HEK293T (cell line): Measurements from ENCODE around the gene TARDBP.

Experiments
- CTCF ChIA-PET: fragments of 350-600 bp; formaldehyde crosslinking; extraction: SDS; loops from one replicate; lab custom pipeline; 2021; ENCODE audit warnings: antibody characterized with exemption, inconsistent platforms; lab: Yijun Ruan, JAX
- POLR2A ChIA-PET: fragments of 350-600 bp; formaldehyde crosslinking; extraction: SDS; loops from one replicate; lab custom pipeline; 2020; ENCODE audit warnings: antibody characterized with exemption, inconsistent platforms; lab: Yijun Ruan, JAX
- DNase-seq: peaks from one replicate; pipeline ENCODE4 v3.0.0; 2012; ENCODE audit warnings: mixed read lengths; ENCODE audit errors: extremely low spot score
- ARNT ChIP-seq: fragments of 450-650 bp; IDR thresholded peaks from 2 replicates; pipeline ENCODE4 v1.6.1; 2017; ENCODE audit warnings: mild to moderate bottlenecking
- BHLHE40 ChIP-seq: fragments of 450-650 bp; IDR thresholded peaks from 2 replicates; pipeline ENCODE4 v1.6.1; 2016; ENCODE audit warnings: mild to moderate bottlenecking, moderate library complexity, borderline replicate concordance
- CTBP1 ChIP-seq: fragments of 450-650 bp; IDR thresholded peaks from 2 replicates; pipeline ENCODE4 v1.6.1; 2016; ENCODE audit warnings: borderline replicate concordance
- ELF4 ChIP-seq: fragments of 450-650 bp; IDR thresholded peaks from 2 replicates; pipeline ENCODE4 v1.6.1; 2017; ENCODE audit warnings: antibody characterized with exemption
- FOXA1 ChIP-seq: fragments of 450-650 bp; IDR thresholded peaks from 2 replicates; pipeline ENCODE4 v1.6.1; 2016; ENCODE audit warnings: mild to moderate bottlenecking
- FOXK2 ChIP-seq: fragments of 450-650 bp; IDR thresholded peaks from 2 replicates; pipeline ENCODE4 v1.6.1; 2016; ENCODE audit warnings: mild to moderate bottlenecking
- FOXM1 ChIP-seq: fragments of 450-650 bp; IDR thresholded peaks from 2 replicates; pipeline ENCODE4 v1.6.1; 2017; ENCODE audit warnings: mild to moderate bottlenecking, borderline replicate concordance
- HDGF ChIP-seq: fragments of 450-650 bp; IDR thresholded peaks from 2 replicates; pipeline ENCODE4 v1.6.1; 2017; ENCODE audit warnings: antibody characterized with exemption, borderline replicate concordance
- L3MBTL2 ChIP-seq: fragments of 450-650 bp; conservative IDR thresholded peaks from 2 replicates; pipeline ENCODE4 v1.6.1; 2016; ENCODE audit warnings: mild to moderate bottlenecking
- LEF1 ChIP-seq: fragments of 450-650 bp; IDR thresholded peaks from 2 replicates; pipeline ENCODE4 v1.6.1; 2017; ENCODE audit warnings: mild to moderate bottlenecking, borderline replicate concordance
- NFRKB ChIP-seq: fragments of 450-650 bp; IDR thresholded peaks from 2 replicates; pipeline ENCODE4 v1.6.1; 2016; ENCODE audit warnings: mild to moderate bottlenecking, moderate library complexity
- PKNOX1 ChIP-seq: fragments of 450-650 bp; IDR thresholded peaks from 2 replicates; pipeline ENCODE4 v1.6.1; 2016
- SP1 ChIP-seq: fragments of 450-650 bp; IDR thresholded peaks from 2 replicates; pipeline ENCODE4 v1.6.1; 2017
- SUZ12 ChIP-seq: fragments of 450-650 bp; IDR thresholded peaks from 2 replicates; pipeline ENCODE4 v1.6.1; 2016; ENCODE audit warnings: mild to moderate bottlenecking
- TARDBP ChIP-seq: fragments of 450-650 bp; IDR thresholded peaks from 2 replicates; pipeline ENCODE4 v1.6.1; 2016
- ZNF384 ChIP-seq: fragments of 450-650 bp; IDR thresholded peaks from 2 replicates; pipeline ENCODE4 v1.6.1; 2016

Gene TARDBP

DNA sequence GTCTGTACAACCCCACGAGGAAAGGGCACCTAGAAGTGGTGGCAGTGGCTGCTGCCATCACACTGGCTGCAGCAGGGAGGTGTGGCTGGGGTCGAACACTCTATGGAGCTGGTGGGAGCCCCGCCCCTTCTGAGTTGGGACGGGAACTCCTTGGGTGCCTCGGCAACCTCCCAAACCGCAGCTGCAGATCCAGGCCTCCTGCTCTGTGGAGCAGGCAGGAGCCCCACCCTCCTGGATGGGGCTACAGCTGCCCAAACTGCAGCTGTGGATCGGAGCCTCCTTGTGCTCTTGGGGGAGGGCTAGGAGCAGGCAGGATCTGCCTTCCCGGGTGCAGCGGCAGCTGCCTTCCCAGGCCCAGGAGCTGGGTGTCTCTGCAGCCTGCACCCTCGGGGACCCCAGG is 38.9 kb upstream of the TARDBP start:
- ChIA-PET CTCF (no interaction called here), POLR2A (interaction anchor here (1.0 kb wide), 1 partner anchor 40 kb away, joined by 3 read pairs; no protein-coding TSS in a partner anchor)
- DNase-seq: no peak
- no peak for TF ChIP-seq ARNT
- TF ChIP-seq FOXK2: no peak
- TF ChIP-seq TARDBP: no peak
- no peak for TF ChIP-seq LEF1
- TF ChIP-seq L3MBTL2: no peak
- TF ChIP-seq ZNF384: no peak
- TF ChIP-seq NFRKB: no peak
- no peak for TF ChIP-seq PKNOX1
- no peak for TF ChIP-seq BHLHE40
- no peak for TF ChIP-seq ELF4
- TF ChIP-seq SUZ12: no peak
- TF ChIP-seq SP1: no peak
- TF ChIP-seq CTBP1: no peak
- TF ChIP-seq FOXA1: no peak
- no peak for TF ChIP-seq HDGF
- TF ChIP-seq FOXM1: no peak

DNA sequence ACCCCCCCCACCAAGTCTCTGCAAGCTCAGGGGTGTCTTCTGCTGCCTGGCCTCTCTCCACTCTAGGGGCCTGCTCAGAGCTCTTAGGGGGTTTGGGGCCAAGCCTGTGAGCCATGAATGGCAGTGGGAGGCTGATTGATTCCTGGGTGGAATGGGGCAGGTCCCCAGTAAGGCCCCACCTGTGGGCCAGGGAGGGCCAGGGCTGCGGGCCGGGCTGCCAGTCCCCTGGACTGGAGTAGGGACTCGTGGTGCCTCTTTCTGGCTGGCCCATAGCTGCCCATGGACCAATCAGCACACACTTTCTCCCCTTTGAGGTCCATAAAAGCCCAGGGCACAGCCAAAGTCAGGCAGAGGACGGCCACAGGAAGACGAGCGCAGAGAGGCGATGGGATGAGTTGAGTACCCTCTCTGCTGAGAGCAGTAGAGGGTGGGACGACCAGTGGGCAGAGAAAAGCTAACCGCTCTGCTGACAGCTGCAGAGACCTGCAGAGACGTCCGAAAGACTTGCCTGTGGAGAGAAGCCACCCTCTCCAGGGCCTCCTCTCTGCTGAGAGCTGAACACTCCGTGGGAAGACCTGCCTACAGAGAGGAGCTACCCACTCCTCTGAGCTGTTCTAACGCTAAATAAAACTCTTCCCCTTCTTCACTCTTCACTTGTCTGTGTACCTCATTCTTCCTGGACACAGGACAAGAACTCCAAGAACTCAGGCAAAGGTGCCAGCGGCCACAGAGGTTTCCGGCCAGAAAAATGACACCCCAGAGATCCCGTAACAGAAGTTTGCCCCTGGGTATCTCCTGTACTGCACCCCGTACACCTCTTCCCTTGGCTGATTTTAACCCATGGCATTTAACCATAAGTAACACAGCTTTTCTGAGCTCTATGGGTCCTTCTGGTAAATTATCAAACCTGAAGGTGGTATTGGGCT is 38.2 kb upstream of the TARDBP start:
- ChIA-PET CTCF (no interaction called here), POLR2A (interaction anchor here (1.0 kb wide), 1 partner anchor 39 kb away, joined by 3 read pairs; no protein-coding TSS in a partner anchor)
- TF ChIP-seq ELF4: no peak
- no peak for TF ChIP-seq PKNOX1
- TF ChIP-seq CTBP1: no peak
- TF ChIP-seq L3MBTL2: no peak
- TF ChIP-seq SP1: no peak
- no peak for TF ChIP-seq BHLHE40
- no peak for TF ChIP-seq SUZ12
- DNase-seq: no peak

DNA sequence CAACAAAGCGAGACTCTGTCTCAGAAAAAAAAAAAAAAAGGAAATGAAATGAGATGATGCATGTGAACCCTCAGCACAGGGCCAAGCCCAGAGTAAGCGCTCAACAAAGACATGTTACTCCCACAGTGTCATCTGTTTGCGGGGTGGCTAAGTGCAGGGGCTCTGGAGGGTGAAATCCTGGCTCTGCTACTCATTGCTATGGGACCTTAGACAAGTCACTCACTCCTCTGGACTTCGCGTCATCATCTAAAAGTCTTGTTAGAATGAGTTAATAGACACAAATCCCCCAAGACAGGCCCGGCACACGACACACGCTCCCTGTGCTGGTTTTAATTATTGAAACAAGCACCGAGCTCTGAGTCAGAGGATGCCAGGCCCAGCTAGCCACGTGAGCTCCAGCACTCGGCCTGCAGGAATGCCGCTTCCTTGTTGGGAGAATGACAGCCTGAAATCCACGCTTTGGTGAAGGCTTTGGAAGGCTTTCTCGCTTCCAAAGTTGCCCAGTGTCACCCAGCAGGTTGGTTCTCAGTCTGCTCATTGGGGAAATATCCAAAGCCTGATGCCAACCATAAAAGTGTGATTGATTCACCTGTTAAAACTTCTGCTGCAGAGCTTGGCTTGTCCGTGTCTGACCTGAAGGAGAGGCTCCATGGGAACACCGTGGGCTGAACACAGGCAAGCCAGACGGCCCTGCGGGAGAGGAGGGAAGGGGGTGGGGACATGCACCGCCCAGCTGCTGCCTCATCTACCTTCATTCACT is 36.7 kb upstream of the TARDBP start:
- POLR2A ChIA-PET: no interaction called here
- TF ChIP-seq LEF1 (no peak), NFRKB (no peak)
- no peak for DNase-seq
- CTCF ChIA-PET: no interaction called here

- CTCF ChIA-PET: interaction anchor here (1.4 kb wide), 1 partner anchor 17 kb away, joined by 6 read pairs; no protein-coding TSS in a partner anchor
- POLR2A ChIA-PET: no interaction called here
- TF ChIP-seq PKNOX1 (no peak), TARDBP (no peak), SUZ12 (no peak), L3MBTL2 (no peak), SP1 (no peak)
- no peak for DNase-seq
These were observed 33.7 kb upstream of the TARDBP start for GRCh38 chr1:10978719-10979118.

- no peak for DNase-seq
- no peak for TF ChIP-seq SP1
- no peak for TF ChIP-seq ELF4
- no peak for TF ChIP-seq BHLHE40
- TF ChIP-seq TARDBP: no peak
- ChIA-PET CTCF (no interaction called here), POLR2A (no interaction called here)
These were observed 33.0 kb upstream of the TARDBP start for GRCh38 chr1:10979483-10979920.

DNA sequence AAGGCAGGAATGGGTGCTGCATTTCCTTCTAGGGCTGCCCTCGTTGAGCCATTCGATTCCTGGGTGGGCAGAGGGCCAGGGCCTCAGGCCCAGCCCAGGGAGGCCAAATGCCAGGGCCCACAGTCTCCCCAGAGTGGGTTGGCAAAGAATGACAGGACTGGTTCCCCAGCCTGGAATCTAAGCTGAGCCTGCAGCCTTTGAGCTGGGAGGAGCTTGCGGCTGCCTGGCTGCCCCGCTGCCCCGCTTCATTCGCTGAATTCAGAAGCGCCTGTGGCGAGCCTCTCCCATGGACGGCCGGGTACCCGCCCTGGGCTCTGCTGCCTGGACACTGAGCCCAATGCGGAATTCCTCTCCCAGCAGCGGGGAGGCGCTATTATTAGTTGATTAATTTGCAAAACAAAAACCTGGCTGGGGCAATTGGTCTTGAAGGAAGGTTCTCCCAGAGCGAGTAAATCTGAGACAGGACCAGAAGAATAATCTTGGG is 32.3 kb upstream of the TARDBP start:
- CTCF ChIA-PET: interaction anchor here (0.6 kb wide), 1 partner anchor 186 kb away, joined by 4 read pairs; no protein-coding TSS in a partner anchor
- TF ChIP-seq LEF1 (no peak), CTBP1 (no peak), ZNF384 (no peak), TARDBP (no peak), ELF4 (no peak), FOXA1 (no peak), SP1 (no peak), PKNOX1 (no peak), L3MBTL2 (no peak), BHLHE40 (no peak), NFRKB (no peak)
- DNase-seq: no peak
- POLR2A ChIA-PET: no interaction called here
